T-helper 2 cell treated with Interferon-gamma antibody and Interleukin-4, amounts not matched to agents 5 μg/mL and 100 μg/mL, for 36 hours (primary cell): ENCODE measurements around the gene THAP4.

Source experiments
- DNase-seq: peaks from one replicate; pipeline ENCODE4 v3.0.0; 2021; ENCODE audit warnings: low spot score
- H3K27ac Mint-ChIP-seq: one replicate; pipeline ENCODE4 v1.8.0; 2021; ENCODE audit warnings: mild to moderate bottlenecking, mixed read lengths
- H3K27me3 Mint-ChIP-seq: one replicate; pipeline ENCODE4 v1.8.0; 2021; ENCODE audit warnings: low read depth, mixed read lengths
- H3K36me3 Mint-ChIP-seq: one replicate; pipeline ENCODE4 v1.8.0; 2021; ENCODE audit warnings: low read depth, mixed read lengths
- H3K4me1 Mint-ChIP-seq: one replicate; pipeline ENCODE4 v1.8.0; 2021; ENCODE audit warnings: low read depth, mixed read lengths
- H3K4me3 Mint-ChIP-seq: one replicate; pipeline ENCODE4 v1.8.0; 2022; ENCODE audit warnings: mild to moderate bottlenecking, moderate library complexity, mixed read lengths
- H3K9me3 Mint-ChIP-seq: one replicate; pipeline ENCODE4 v1.8.0; 2021; ENCODE audit warnings: mixed read lengths

The THAP4 gene

GRCh38 chr2:241639385-241639784, 2.4 kb upstream of the THAP4 start:
- peak overlapping the region; percentile 38 for H3K4me3 Mint-ChIP-seq
- H3K27me3 Mint-ChIP-seq: no peaks in the 10 kb centered on the region
- no peak for DNase-seq
- H3K27ac Mint-ChIP-seq: no peak overlapping the region
- H3K4me1 Mint-ChIP-seq: peaks cover 36% of the 10 kb centered on the region
- peaks cover 6% of the 10 kb centered on the region for H3K9me3 Mint-ChIP-seq
- H3K36me3 Mint-ChIP-seq: peaks cover 27% of the 10 kb centered on the region

- Mint-ChIP-seq H3K4me1 (peaks cover 36% of the 10 kb centered on the region), H3K9me3 (peaks cover 6% of the 10 kb centered on the region), H3K36me3 (peaks cover 29% of the 10 kb centered on the region), H3K27me3 (no peaks in the 10 kb centered on the region), H3K4me3 (peak overlapping the region; percentile 98), H3K27ac (peak overlapping the region; percentile 93)
- DNase-seq: no peak
These were observed 2.0 kb upstream of the THAP4 start for GRCh38 chr2:241638940-241639339.

GRCh38 chr2:241637795-241638660, 1.1 kb upstream of the THAP4 start:
- Mint-ChIP-seq H3K36me3 (peaks cover 28% of the 10 kb centered on the region), H3K4me3 (peak overlapping the region; percentile 98), H3K4me1 (peaks cover 36% of the 10 kb centered on the region), H3K27me3 (no peaks in the 10 kb centered on the region), H3K27ac (peak overlapping the region; percentile 93), H3K9me3 (peaks cover 6% of the 10 kb centered on the region)
- no peak for DNase-seq

GRCh38 chr2:241636182-241637017, 558 bp downstream of the THAP4 start:
- peak overlapping the region; percentile 65 for H3K4me3 Mint-ChIP-seq
- no peaks in the 10 kb centered on the region for H3K27me3 Mint-ChIP-seq
- peaks cover 6% of the 10 kb centered on the region for H3K9me3 Mint-ChIP-seq
- peak overlapping the region; percentile 74 for H3K27ac Mint-ChIP-seq
- H3K36me3 Mint-ChIP-seq: peaks cover 37% of the 10 kb centered on the region
- peaks cover 32% of the 10 kb centered on the region for H3K4me1 Mint-ChIP-seq
- peak; percentile 35 for DNase-seq

GRCh38 chr2:241635756-241636155, 1.2 kb downstream of the THAP4 start:
- Mint-ChIP-seq H3K9me3 (peaks cover 6% of the 10 kb centered on the region), H3K27ac (peak overlapping the region; percentile 74), H3K4me3 (peak overlapping the region; percentile 65), H3K27me3 (no peaks in the 10 kb centered on the region), H3K36me3 (peaks cover 36% of the 10 kb centered on the region), H3K4me1 (peaks cover 29% of the 10 kb centered on the region)
- DNase-seq: no peak

DNA sequence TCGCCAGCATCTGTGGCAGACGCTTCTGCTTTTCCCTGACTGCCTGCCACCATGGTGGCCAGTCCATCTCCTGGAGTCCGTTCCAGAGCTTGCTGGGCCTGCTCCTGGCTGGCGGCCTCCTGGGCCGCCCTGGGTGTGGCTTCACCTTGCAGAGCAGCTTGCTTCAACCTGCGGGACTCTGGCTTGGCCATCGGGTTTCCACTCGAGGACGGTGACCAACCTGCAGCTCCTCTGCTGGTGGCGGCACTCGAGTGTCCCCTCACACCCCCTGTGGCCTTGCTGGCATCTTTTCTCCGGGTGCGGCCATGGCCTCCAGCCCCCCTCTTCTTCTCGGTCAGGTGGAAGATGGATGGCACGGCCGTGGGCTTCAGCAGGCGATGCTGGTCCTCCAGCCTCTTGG, 3.4 kb downstream of the THAP4 start:
- H3K4me1 Mint-ChIP-seq: peaks cover 15% of the 10 kb centered on the region
- H3K27me3 Mint-ChIP-seq: no peaks in the 10 kb centered on the region
- no peaks in the 10 kb centered on the region for H3K9me3 Mint-ChIP-seq
- no peak overlapping the region for H3K27ac Mint-ChIP-seq
- DNase-seq: no peak
- H3K4me3 Mint-ChIP-seq: no peak overlapping the region
- H3K36me3 Mint-ChIP-seq: peaks cover 21% of the 10 kb centered on the region

- Mint-ChIP-seq H3K9me3 (no peaks in the 10 kb centered on the region), H3K36me3 (peaks cover 23% of the 10 kb centered on the region), H3K27ac (no peak overlapping the region), H3K4me3 (no peak overlapping the region), H3K4me1 (peaks cover 14% of the 10 kb centered on the region), H3K27me3 (no peaks in the 10 kb centered on the region)
- no peak for DNase-seq
These were observed 4.3 kb downstream of the THAP4 start for GRCh38 chr2:241632478-241633325.

DNA sequence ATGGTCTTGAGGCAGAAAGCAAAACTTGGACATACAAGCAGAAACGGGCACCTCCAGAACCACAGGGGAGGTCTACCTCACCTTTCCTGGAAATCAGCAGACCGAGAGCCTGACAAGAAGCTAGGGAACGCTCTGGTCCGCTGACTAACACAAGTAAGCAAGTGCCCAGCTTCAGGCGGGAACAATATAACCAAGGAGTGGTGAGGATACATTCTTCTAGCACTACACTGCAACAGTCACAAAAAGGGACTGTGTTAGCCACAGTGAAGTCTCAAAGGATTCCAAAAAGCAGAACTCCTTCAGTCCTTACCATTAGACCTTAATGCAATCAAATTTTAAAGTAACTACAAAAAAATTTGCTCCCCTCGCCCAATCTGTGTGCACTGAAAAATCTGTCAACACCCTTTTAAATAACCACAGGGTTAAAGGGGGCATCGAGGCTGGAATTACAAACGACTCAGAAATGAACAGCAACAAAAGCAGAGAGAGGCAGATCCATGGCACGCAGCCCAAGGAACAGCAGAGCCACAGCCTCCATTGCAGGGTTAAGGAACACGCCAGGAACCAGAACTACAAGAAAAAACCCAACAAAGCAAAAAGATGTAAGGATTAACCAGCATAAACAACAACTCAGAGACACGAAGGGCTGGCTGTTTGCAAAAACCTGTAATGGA, 7.1 kb downstream of the THAP4 start:
- Mint-ChIP-seq H3K27me3 (no peaks in the 10 kb centered on the region), H3K4me1 (peaks cover 7% of the 10 kb centered on the region), H3K9me3 (no peaks in the 10 kb centered on the region), H3K36me3 (peaks cover 28% of the 10 kb centered on the region), H3K4me3 (no peak overlapping the region), H3K27ac (no peak overlapping the region)
- no peak for DNase-seq

DNA sequence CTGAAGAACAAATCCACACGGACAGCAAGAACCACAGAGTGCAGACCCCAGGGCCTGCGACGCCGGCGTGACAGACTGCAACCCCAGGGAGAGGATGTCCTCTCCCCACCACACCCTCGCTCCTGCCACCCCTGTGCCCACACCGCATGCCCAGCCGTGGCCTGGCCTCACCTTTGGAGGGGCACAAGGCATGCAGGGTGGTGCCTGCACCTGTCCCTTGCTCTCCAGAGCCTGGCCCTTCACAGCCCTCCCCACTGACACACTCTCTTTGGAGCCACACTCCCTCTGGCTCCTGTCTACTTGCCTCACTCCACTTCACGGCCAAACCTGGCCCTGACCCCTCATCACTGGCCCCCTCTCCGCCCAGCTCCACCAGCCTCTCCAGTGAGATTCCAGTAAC, 9.3 kb downstream of the THAP4 start:
- Mint-ChIP-seq H3K27me3 (no peaks in the 10 kb centered on the region), H3K27ac (no peak overlapping the region), H3K36me3 (peaks cover 23% of the 10 kb centered on the region), H3K4me1 (peaks cover 4% of the 10 kb centered on the region), H3K9me3 (no peaks in the 10 kb centered on the region), H3K4me3 (no peak overlapping the region)
- DNase-seq: no peak

DNA sequence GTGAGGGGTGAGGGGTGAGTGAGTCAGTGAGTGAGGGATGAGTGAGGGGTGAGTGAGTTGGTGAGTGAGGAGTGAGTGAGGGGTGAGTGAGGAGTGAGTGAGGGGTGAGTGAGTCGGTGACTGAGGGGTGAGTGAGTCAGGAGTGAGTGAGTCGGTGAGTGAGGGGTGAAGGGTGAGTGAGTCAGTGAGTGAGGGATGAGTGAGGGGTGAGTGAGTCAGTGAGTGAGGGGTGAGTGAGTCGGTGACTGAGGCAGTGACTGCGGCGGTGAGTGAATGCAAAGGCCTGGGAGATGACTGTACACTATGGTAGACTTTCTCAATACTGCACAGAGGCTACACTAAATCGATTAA, 16.6 kb downstream of the THAP4 start:
- Mint-ChIP-seq H3K27ac (peak overlapping the region; percentile 48), H3K36me3 (peaks cover 25% of the 10 kb centered on the region), H3K4me1 (peaks cover 20% of the 10 kb centered on the region), H3K27me3 (no peaks in the 10 kb centered on the region), H3K9me3 (no peaks in the 10 kb centered on the region), H3K4me3 (no peak overlapping the region)
- DNase-seq: peak; percentile 75

DNA sequence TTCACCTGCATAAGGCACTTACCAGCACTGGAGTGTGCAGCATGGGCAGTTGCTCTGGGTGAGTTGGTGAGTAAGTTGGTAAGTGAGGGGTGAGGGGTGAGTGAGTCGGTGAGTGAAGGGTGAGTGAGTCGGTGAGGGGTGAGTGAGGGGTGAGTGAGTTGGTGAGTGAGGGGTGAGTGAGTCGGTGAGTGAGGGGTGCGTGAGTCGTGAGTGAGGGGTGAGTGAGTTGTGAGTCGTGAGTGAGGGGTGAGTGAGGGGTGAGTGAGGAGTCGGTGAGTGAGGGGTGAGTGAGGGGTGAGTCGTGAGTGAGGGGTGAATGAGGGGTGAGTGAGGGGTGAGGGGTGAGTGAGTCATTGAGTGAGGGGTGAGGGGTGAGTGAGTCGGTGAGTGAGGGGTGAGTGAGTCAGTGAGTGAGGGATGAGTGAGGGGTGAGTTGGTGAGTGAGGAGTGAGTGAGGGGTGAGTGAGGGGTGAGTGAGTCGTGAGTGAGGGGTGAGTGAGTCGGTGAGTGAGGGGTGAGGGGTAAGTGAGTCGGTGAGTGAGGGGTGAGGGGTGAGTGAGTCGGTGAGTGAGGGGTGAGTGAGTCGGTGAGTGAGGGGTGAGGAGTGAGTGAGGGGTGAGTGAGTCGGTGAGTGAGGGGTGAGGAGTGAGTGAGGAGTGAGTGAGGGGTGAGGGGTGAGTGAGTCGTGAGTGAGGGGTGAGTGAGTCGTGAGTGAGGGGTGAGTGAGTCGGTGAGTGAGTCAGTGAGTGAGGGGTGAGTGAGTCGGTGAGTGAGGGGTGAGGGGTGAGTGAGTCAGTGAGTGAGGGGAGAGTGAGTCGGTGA, 17.1 kb downstream of the THAP4 start:
- peak; percentile 24 for DNase-seq
- Mint-ChIP-seq H3K9me3 (no peaks in the 10 kb centered on the region), H3K36me3 (peaks cover 25% of the 10 kb centered on the region), H3K27ac (peak overlapping the region; percentile 17), H3K4me1 (peaks cover 20% of the 10 kb centered on the region), H3K27me3 (no peaks in the 10 kb centered on the region), H3K4me3 (no peak overlapping the region)

- Mint-ChIP-seq H3K9me3 (no peaks in the 10 kb centered on the region), H3K27ac (peak overlapping the region; percentile 99), H3K4me3 (no peak overlapping the region), H3K4me1 (peaks cover 20% of the 10 kb centered on the region), H3K36me3 (peaks cover 24% of the 10 kb centered on the region), H3K27me3 (no peaks in the 10 kb centered on the region)
- DNase-seq: no peak
These were observed 18.1 kb downstream of the THAP4 start for GRCh38 chr2:241618829-241619228.
